K562 (cell line): Measurements from ENCODE around the gene THSD8. TPM values are rescaled to one million over a fixed set of nuclear protein-coding genes. Genes with fewer than 3 reads are reported as not detected.

ENCODE experiments used
- CBX5 ChIP-seq: IDR thresholded peaks from 2 replicates; pipeline ENCODE4 v1.6.1; 2014; ENCODE audit warnings: low read depth, borderline replicate concordance
- CC2D1A ChIP-seq: fragments of 450-650 bp; IDR thresholded peaks from 2 replicates; pipeline ENCODE4 v1.6.1; 2017; ENCODE audit warnings: mild to moderate bottlenecking
- CREBBP ChIP-seq: IDR thresholded peaks from one replicate; pipeline ENCODE4 v1.6.1; 2012; ENCODE audit warnings: low read depth, mild to moderate bottlenecking, control low read depth, inconsistent platforms, low read length
- FOXJ2 ChIP-seq: fragments of 200-800 bp; sonication (Bioruptor generic); IDR thresholded peaks from 2 replicates; pipeline ENCODE4 v1.6.1; 2016; ENCODE audit warnings: missing genetic modification characterization, missing compliant biosample characterization
- JUN ChIP-seq, 2 experiments: sonication (generic) in 1 of 2; formaldehyde crosslinking in 1 of 2; IDR thresholded peaks; 2 replicates each; pipeline versions ENCODE4 v1.6.1 to v1.8.0; 2012 to 2022; ENCODE audit warnings: borderline replicate concordance in 2 of 2, mild to moderate bottlenecking in 2 of 2, improper control_type of control experiment in 1 of 2, low read depth in 1 of 2, low read length in 1 of 2, missing genetic modification reagents in 1 of 2
- KLF13 ChIP-seq: fragments of 450-650 bp; IDR thresholded peaks from 2 replicates; pipeline ENCODE4 v1.6.1; 2016; ENCODE audit warnings: missing genetic modification characterization, low read depth, mild to moderate bottlenecking, missing compliant biosample characterization, moderate library complexity, borderline replicate concordance
- MECOM ChIP-seq: fragments of 250-450 bp; sonication (Bioruptor Pico); IDR thresholded peaks from 2 replicates; pipeline ENCODE4 v1.8.0; 2022; ENCODE audit warnings: inconsistent platforms
- MLLT1 ChIP-seq, 2 experiments: fragments of 450-650 bp; IDR thresholded peaks; 2 replicates each; pipeline ENCODE4 v1.6.1; 2016
- NKRF ChIP-seq: fragments of 450-650 bp; IDR thresholded peaks from 2 replicates; pipeline ENCODE4 v1.6.1; 2016; ENCODE audit warnings: borderline replicate concordance
- PYGO2 ChIP-seq: fragments of 450-650 bp; IDR thresholded peaks from 2 replicates; pipeline ENCODE4 v1.6.1; 2016; ENCODE audit warnings: mild to moderate bottlenecking, missing genetic modification characterization, moderate library complexity, missing compliant biosample characterization
- SREBF2 ChIP-seq: sonication (generic); formaldehyde crosslinking; IDR thresholded peaks from 2 replicates; pipeline ENCODE4 v1.4.0; 2020; ENCODE audit warnings: mild to moderate bottlenecking, missing genetic modification reagents
- ZBTB2 ChIP-seq: fragments of 450-650 bp; IDR thresholded peaks from 2 replicates; pipeline ENCODE4 v1.6.1; 2016; ENCODE audit warnings: antibody characterized with exemption
- ZEB2 ChIP-seq: fragments of 450-650 bp; IDR thresholded peaks from 2 replicates; pipeline ENCODE4 v1.6.1; 2016
- ZNF311 ChIP-seq: fragments of 250-450 bp; sonication (Bioruptor Pico); IDR thresholded peaks from 2 replicates; pipeline ENCODE4 v1.4.0; 2020; ENCODE audit warnings: mild to moderate bottlenecking, moderate library complexity
- ZNF583 ChIP-seq: fragments of 250-450 bp; sonication (Bioruptor Pico); IDR thresholded peaks from 2 replicates; pipeline ENCODE4 v1.4.0; 2020
- ZNF589 ChIP-seq: fragments of 200-800 bp; sonication (Bioruptor generic); IDR thresholded peaks from 2 replicates; pipeline ENCODE4 v1.6.1; 2016; ENCODE audit warnings: low read depth, missing genetic modification characterization, missing compliant biosample characterization
- ZNF609 ChIP-seq: sonication (generic); formaldehyde crosslinking; IDR thresholded peaks from 2 replicates; pipeline ENCODE4 v1.8.1; 2023; ENCODE audit warnings: missing genetic modification reagents, mild to moderate bottlenecking, borderline replicate concordance
- polyA plus RNA-seq, 8 experiments: library from polyadenylated mRNA; depleted of rRNA in 4 of 8; stranded (reverse) in 5 of 8; unstranded in 3 of 8; fragments of >200 nt; fragmentation: Nextera tagmentation in 2 of 8; fragmentation: Illumina TruSeq in 1 of 8; extraction: Ambion mirVana in 2 of 8; extraction: Trizol in 1 of 8; gene quantifications; 2 replicates each; pipeline versions ENCODE4 v1.2.1 to v1.2.3, GENCODE V29; 2011 to 2014; ENCODE audit warnings: inconsistent platforms in 1 of 8, missing spikeins in 1 of 8
- total RNA-seq, 7 experiments: library from RNA; depleted of rRNA in 6 of 7; stranded (reverse); fragments of >200 nt in 6 of 7; fragmentation: Illumina TruSeq in 2 of 7; extraction: Trizol in 2 of 7; gene quantifications; 2 replicates each; pipeline versions ENCODE4 v1.2.1 to v1.2.3, GENCODE V29; 2011 to 2021; ENCODE audit warnings: low replicate concordance in 1 of 7

THSD8 gene
- total and polyA plus RNA-seq, 9 of the 15 experiments (the other 6 are each of a cell fraction or from before 2014, with no cell fraction given): 8.4 to 42.4 (median 19.9) TPM; not detected in 2

- TF ChIP-seq ZNF609 (CRISPR knock-in tag) (peak; percentile 80; the same call in 1 of the 2 replicates), NKRF (peak; percentile 75), CBX5 (0 out of 2 replicates have a peak, but pooled peaks have one; percentile 17), PYGO2 (tag) (0 out of 2 replicates have a peak, but pooled peaks have one; percentile 11), ZNF311 (CRISPR knock-in tag) (no peak), ZEB2 (peak; percentile 62; the same call in 1 of the 2 replicates), FOXJ2 (tag) (peak; percentile 84), ZNF589 (CRISPR knock-in tag) (peak; percentile 95), CC2D1A (peak; percentile 71; the same call in 1 of the 2 replicates), KLF13 (tag) (no peak), ZBTB2 (peak; percentile 78), JUN (IDR thresholded peaks at IDR 0.05; ENCODE audit: borderline replicate concordance, low read depth, low read length) (peak; percentile 50; the same call in 1 of the 2 replicates), JUN (CRISPR knock-in tag; IDR thresholded peaks at IDR 0.05; ENCODE audit: borderline replicate concordance) (no peak), MLLT1 (IDR thresholded peaks at IDR 0.05) (peak in 1 of 2 experiments; percentile 67; a peak in 3 of 4 replicates), ZNF583 (peak; percentile 18; the same call in 1 of the 2 replicates), CREBBP (no peak), SREBF2 (CRISPR knock-in tag) (no peak), MECOM (CRISPR knock-in tag) (peak; percentile 89; the same call in 1 of the 2 replicates)
These were observed 17.4 kb upstream of the THSD8 start (continued) for GRCh38 chr19:12784394-12784870.
